HepG2 (cell line): Measurements from ENCODE around the gene LMF2. TPM values are rescaled to one million over a fixed set of nuclear protein-coding genes. Genes with fewer than 3 reads are reported as not detected.

ENCODE experiments used
- EP300 ChIP-seq, 3 experiments: sonication (generic) in 1 of 3; formaldehyde crosslinking in 1 of 3; IDR thresholded peaks; 2 replicates each; pipeline versions ENCODE4 v1.5.1 to v1.6.1; 2011 to 2020; ENCODE audit warnings: low read depth in 2 of 3, low read length in 2 of 3, borderline replicate concordance in 1 of 3, improper control_type of control experiment in 1 of 3, mild to moderate bottlenecking in 1 of 3, missing genetic modification reagents in 1 of 3, moderate library complexity in 1 of 3
- FOXA3 ChIP-seq: IDR thresholded peaks from 2 replicates; pipeline ENCODE4 v1.6.1; 2016; ENCODE audit warnings: missing genetic modification reagents, missing compliant biosample characterization
- HCFC1 ChIP-seq: fragments of 150-350 bp; IDR thresholded peaks from 2 replicates; pipeline ENCODE4 v1.6.1; 2014; ENCODE audit warnings: low read depth, low read length
- IRF2 ChIP-seq: IDR thresholded peaks from 2 replicates; pipeline ENCODE4 v1.6.1; 2018; ENCODE audit warnings: missing genetic modification reagents, missing compliant biosample characterization
- JUND ChIP-seq: sonication (generic); formaldehyde crosslinking; IDR thresholded peaks from 2 replicates; pipeline ENCODE4 v1.8.0; 2022; ENCODE audit warnings: mild to moderate bottlenecking, missing genetic modification reagents
- KAT7 ChIP-seq: IDR thresholded peaks from 2 replicates; pipeline ENCODE4 v1.6.1; 2018; ENCODE audit warnings: borderline replicate concordance, missing compliant biosample characterization
- KLF6 ChIP-seq: IDR thresholded peaks from 2 replicates; pipeline ENCODE4 v1.8.0; 2016; ENCODE audit warnings: missing biosample characterization, missing genetic modification reagents
- MED1 ChIP-seq: sonication (generic); formaldehyde crosslinking; IDR thresholded peaks from 2 replicates; pipeline ENCODE4 v1.4.0; 2020; ENCODE audit warnings: missing genetic modification reagents
- PAWR ChIP-seq: sonication (generic); formaldehyde crosslinking; IDR thresholded peaks from 2 replicates; pipeline ENCODE4 v1.4.0; 2020; ENCODE audit warnings: missing genetic modification reagents, mild to moderate bottlenecking, borderline replicate concordance
- PCBP1 ChIP-seq: fragments of 200-400 bp; formaldehyde crosslinking; IDR thresholded peaks from 2 replicates; pipeline ENCODE4 v1.6.1; 2017; ENCODE audit warnings: mild to moderate bottlenecking, low read depth, low read length, borderline replicate concordance
- RCOR2 ChIP-seq: IDR thresholded peaks from 2 replicates; pipeline ENCODE4 v1.6.1; 2016; ENCODE audit warnings: missing biosample characterization, missing genetic modification reagents
- RXRB ChIP-seq: IDR thresholded peaks from 2 replicates; pipeline ENCODE4 v1.6.1; 2016; ENCODE audit warnings: borderline replicate concordance, missing genetic modification reagents, missing compliant biosample characterization
- SCMH1 ChIP-seq: sonication (generic); formaldehyde crosslinking; IDR thresholded peaks from 2 replicates; pipeline ENCODE4 v1.9.0; 2021; ENCODE audit warnings: missing genetic modification reagents, mild to moderate bottlenecking, borderline replicate concordance
- SOX6 ChIP-seq, 2 experiments: fragments of 450-650 bp in 1 of 2; sonication (generic) in 1 of 2; formaldehyde crosslinking in 1 of 2; IDR thresholded peaks; 2 replicates each; pipeline versions ENCODE4 v1.4.0 to v1.6.1; 2017 to 2020; ENCODE audit warnings: antibody characterized with exemption in 1 of 2, mild to moderate bottlenecking in 1 of 2, missing genetic modification reagents in 1 of 2
- ZC3H13 ChIP-seq: sonication (generic); formaldehyde crosslinking; IDR thresholded peaks from 2 replicates; pipeline ENCODE4 v1.8.1; 2023; ENCODE audit warnings: mild to moderate bottlenecking, missing genetic modification reagents, moderate library complexity
- ZFP36 ChIP-seq: fragments of 150-350 bp; IDR thresholded peaks from 2 replicates; pipeline ENCODE4 v1.6.1; 2018; ENCODE audit warnings: borderline replicate concordance, low read length, low read depth; ENCODE audit not compliant: partially characterized antibody
- ZNF30 ChIP-seq: sonication (generic); formaldehyde crosslinking; IDR thresholded peaks from 2 replicates; pipeline ENCODE4 v1.5.0; 2020; ENCODE audit warnings: mild to moderate bottlenecking, missing genetic modification reagents
- ZNF337 ChIP-seq: sonication (generic); formaldehyde crosslinking; IDR thresholded peaks from 2 replicates; pipeline ENCODE4 v1.5.1; 2020; ENCODE audit warnings: missing genetic modification reagents, low read depth, mild to moderate bottlenecking, borderline replicate concordance
- ZNF367 ChIP-seq: sonication (generic); formaldehyde crosslinking; IDR thresholded peaks from 2 replicates; pipeline ENCODE4 v1.4.0; 2020; ENCODE audit warnings: missing genetic modification reagents, borderline replicate concordance
- ZNF768 ChIP-seq: sonication (generic); formaldehyde crosslinking; IDR thresholded peaks from 2 replicates; pipeline ENCODE4 v1.4.0; 2020; ENCODE audit warnings: missing genetic modification reagents
- ZNF816 ChIP-seq: sonication (generic); formaldehyde crosslinking; IDR thresholded peaks from 2 replicates; pipeline ENCODE4 v1.8.0; 2022; ENCODE audit warnings: missing genetic modification reagents, mild to moderate bottlenecking, borderline replicate concordance
- polyA plus RNA-seq, 8 experiments: library from polyadenylated mRNA; depleted of rRNA in 3 of 8; stranded (reverse) in 7 of 8; unstranded in 1 of 8; fragments of >200 nt; fragmentation: Illumina TruSeq in 4 of 8; extraction: Trizol in 4 of 8; gene quantifications; 2 replicates each; pipeline versions ENCODE4 v1.2.1 to v1.2.3, GENCODE V29; 2011 to 2016; ENCODE audit warnings: low read depth in 4 of 8, missing spikeins in 1 of 8, mixed read lengths in 1 of 8; ENCODE audit not compliant: insufficient read depth in 1 of 8
- total RNA-seq, 5 experiments: library from RNA; depleted of rRNA; stranded (reverse); fragments of >200 nt; fragmentation: Illumina TruSeq; extraction: Trizol; gene quantifications; 2 replicates each; pipeline ENCODE4 v1.2.3, GENCODE V29; 2016; ENCODE audit warnings: low read depth in 1 of 5
- TF ChIP-seq, protein P1 (sequence below): sonication (generic); formaldehyde crosslinking; IDR thresholded peaks from 2 replicates; pipeline ENCODE4 v1.9.0; 2021; ENCODE audit warnings: missing genetic modification reagents, mild to moderate bottlenecking, borderline replicate concordance
- TF ChIP-seq, protein P2 (sequence below): sonication (generic); formaldehyde crosslinking; IDR thresholded peaks from 2 replicates; pipeline ENCODE4 v1.5.1; 2020; ENCODE audit warnings: missing genetic modification reagents, mild to moderate bottlenecking, borderline replicate concordance
- TF ChIP-seq, protein P3 (sequence below): IDR thresholded peaks from 2 replicates; pipeline ENCODE4 v1.6.1; 2016

Gene LMF2
- total and polyA plus RNA-seq, 2 of the 13 experiments (the other 11 are each of a cell fraction or from before 2014, with no cell fraction given), result 23.3 to 30.6 TPM

DNA sequence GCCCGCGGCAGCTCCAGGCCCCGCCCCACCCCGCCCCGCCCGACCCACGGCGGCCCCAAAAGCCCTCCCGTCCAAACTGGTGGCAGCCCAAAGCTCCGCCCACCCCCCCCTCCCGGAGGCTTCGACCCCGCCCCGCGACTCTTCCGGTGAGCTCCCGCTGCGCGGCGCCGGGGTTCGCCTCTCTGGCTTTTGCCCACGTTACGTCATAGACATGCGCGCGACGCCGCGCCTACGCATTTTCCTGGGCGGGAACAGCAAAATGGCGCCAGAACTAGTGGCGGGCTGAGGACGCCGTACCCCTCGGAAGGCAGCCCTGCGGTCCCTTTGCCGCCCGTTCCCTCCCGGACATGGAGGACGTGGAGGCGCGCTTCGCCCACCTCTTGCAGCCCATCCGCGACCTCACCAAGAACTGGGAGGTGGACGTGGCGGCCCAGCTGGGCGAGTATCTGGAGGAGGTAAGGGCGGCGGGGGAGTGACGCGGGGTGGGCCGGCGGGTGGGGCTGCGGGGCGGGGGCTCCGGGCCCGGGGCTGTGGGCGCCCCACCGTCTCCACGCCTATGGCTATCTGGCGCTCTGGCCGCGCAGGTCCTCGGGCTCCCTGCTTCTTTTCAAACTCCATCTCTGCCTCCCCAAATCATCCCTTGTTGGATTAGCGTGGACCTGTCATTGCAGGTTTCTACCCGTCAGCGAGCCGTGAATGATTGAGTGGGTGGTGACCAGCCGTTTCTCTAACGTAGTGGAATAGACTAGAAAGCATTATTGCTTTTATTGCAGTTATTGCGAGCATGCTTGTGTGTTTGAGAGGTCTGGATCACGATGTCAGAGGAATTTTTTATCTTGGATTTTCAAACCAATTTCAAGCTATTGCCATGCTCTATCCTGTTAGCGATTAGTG lies 736 bp upstream of the LMF2 start, which contains the start of gene NCAPH2 (continued):
- TF ChIP-seq, protein P1, sequence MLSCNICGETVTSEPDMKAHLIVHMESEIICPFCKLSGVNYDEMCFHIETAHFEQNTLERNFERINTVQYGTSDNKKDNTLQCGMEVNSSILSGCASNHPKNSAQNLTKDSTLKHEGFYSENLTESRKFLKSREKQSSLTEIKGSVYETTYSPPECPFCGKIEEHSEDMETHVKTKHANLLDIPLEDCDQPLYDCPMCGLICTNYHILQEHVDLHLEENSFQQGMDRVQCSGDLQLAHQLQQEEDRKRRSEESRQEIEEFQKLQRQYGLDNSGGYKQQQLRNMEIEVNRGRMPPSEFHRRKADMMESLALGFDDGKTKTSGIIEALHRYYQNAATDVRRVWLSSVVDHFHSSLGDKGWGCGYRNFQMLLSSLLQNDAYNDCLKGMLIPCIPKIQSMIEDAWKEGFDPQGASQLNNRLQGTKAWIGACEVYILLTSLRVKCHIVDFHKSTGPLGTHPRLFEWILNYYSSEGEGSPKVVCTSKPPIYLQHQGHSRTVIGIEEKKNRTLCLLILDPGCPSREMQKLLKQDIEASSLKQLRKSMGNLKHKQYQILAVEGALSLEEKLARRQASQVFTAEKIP (CRISPR knock-in tag), result no peak
- TF ChIP-seq SOX6 (IDR thresholded peaks at IDR 0.05), result no peak
- peak; percentile 45; the same call in 1 of the 2 replicates for TF ChIP-seq SOX6 (CRISPR knock-in tag; IDR thresholded peaks at IDR 0.05)
- peak; percentile 55 for TF ChIP-seq FOXA3 (CRISPR knock-in tag)
- peak; percentile 64; the same call in 1 of the 2 replicates for TF ChIP-seq RXRB (CRISPR knock-in tag)
- peak; percentile 64 for TF ChIP-seq MED1 (CRISPR knock-in tag)
- TF ChIP-seq JUND, result peak; percentile 64; the same call in 1 of the 2 replicates
- TF ChIP-seq SCMH1 (CRISPR knock-in tag), result no peak
- TF ChIP-seq ZNF30 (CRISPR knock-in tag), result no peak
- TF ChIP-seq, protein P2, sequence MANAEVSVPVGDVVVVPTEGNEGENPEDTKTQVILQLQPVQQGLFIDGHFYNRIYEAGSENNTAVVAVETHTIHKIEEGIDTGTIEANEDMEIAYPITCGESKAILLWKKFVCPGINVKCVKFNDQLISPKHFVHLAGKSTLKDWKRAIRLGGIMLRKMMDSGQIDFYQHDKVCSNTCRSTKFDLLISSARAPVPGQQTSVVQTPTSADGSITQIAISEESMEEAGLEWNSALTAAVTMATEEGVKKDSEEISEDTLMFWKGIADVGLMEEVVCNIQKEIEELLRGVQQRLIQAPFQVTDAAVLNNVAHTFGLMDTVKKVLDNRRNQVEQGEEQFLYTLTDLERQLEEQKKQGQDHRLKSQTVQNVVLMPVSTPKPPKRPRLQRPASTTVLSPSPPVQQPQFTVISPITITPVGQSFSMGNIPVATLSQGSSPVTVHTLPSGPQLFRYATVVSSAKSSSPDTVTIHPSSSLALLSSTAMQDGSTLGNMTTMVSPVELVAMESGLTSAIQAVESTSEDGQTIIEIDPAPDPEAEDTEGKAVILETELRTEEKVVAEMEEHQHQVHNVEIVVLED (CRISPR knock-in tag), result peak; percentile 85
- TF ChIP-seq ZC3H13 (CRISPR knock-in tag), result 0 out of 2 replicates have a peak, but pooled peaks have one; percentile 42
- peak; percentile 65 for TF ChIP-seq IRF2 (CRISPR knock-in tag)
- 0 out of 2 replicates have a peak, but pooled peaks have one; percentile 57 for TF ChIP-seq KLF6 (CRISPR knock-in tag)
- no peak for TF ChIP-seq ZNF337 (CRISPR knock-in tag)
- no peak for TF ChIP-seq ZFP36
- no peak for TF ChIP-seq ZNF367 (CRISPR knock-in tag)
- 0 out of 2 replicates have a peak, but pooled peaks have one; percentile 41 for TF ChIP-seq PCBP1
- TF ChIP-seq KAT7 (CRISPR knock-in tag), result no peak
- TF ChIP-seq ZNF768 (CRISPR knock-in tag), result peak; percentile 51; the same call in 1 of the 2 replicates
- TF ChIP-seq ZNF816, result no peak
- TF ChIP-seq EP300 (IDR thresholded peaks at IDR 0.05; ENCODE audit: low read depth in 2 of 2, low read length in 2 of 2), result peak; percentile 42 to 53; a peak in 1 of 4 replicates
- TF ChIP-seq EP300 (CRISPR knock-in tag; IDR thresholded peaks at IDR 0.05; ENCODE audit: borderline replicate concordance), result 0 out of 2 replicates have a peak, but pooled peaks have one; percentile 36
- peak; percentile 63 for TF ChIP-seq HCFC1
- TF ChIP-seq, protein P3, sequence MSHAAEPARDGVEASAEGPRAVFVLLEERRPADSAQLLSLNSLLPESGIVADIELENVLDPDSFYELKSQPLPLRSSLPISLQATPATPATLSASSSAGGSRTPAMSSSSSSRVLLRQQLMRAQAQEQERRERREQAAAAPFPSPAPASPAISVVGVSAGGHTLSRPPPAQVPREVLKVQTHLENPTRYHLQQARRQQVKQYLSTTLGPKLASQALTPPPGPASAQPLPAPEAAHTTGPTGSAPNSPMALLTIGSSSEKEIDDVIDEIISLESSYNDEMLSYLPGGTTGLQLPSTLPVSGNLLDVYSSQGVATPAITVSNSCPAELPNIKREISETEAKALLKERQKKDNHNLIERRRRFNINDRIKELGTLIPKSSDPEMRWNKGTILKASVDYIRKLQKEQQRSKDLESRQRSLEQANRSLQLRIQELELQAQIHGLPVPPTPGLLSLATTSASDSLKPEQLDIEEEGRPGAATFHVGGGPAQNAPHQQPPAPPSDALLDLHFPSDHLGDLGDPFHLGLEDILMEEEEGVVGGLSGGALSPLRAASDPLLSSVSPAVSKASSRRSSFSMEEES (CRISPR knock-in tag), result 0 out of 2 replicates have a peak, but pooled peaks have one; percentile 27
- no peak for TF ChIP-seq RCOR2 (CRISPR knock-in tag)
- TF ChIP-seq PAWR (CRISPR knock-in tag), result no peak
